Neural progenitor cell (in vitro differentiated cells): ENCODE measurements around the gene RPTOR. TPM values are rescaled to one million over a fixed set of nuclear protein-coding genes. Genes with fewer than 3 reads are reported as not detected.
"Not testable (repeated sequence)": the region's sequence is repeated elsewhere in the genome, so short reads cannot be mapped to it uniquely, and the experiment has no call there.

Source experiments
- DNase-seq: peaks from one replicate; pipeline ENCODE4 v3.0.0-alpha.2; 2016; ENCODE audit warnings: low spot score
- H2AFZ ChIP-seq: fragments of 200-600 bp; sonication (generic); replicated peaks from 2 replicates; pipeline ENCODE4 v1.6.1; 2016; ENCODE audit warnings: antibody characterized with exemption
- H3F3A ChIP-seq: fragments of 200-600 bp; sonication (generic); 2 replicates; pipeline ENCODE4 v1.6.1; 2016; ENCODE audit warnings: antibody characterized with exemption, low read depth
- H3K27ac ChIP-seq: fragments of 200-600 bp; sonication (generic); 2 replicates; pipeline ENCODE4 v1.5.1; 2016; ENCODE audit warnings: mild to moderate bottlenecking
- H3K27me3 ChIP-seq: fragments of 200-600 bp; sonication (generic); 2 replicates; pipeline ENCODE4 v1.6.1; 2016; ENCODE audit warnings: mild to moderate bottlenecking, moderate library complexity
- H3K36me3 ChIP-seq: fragments of 200-600 bp; sonication (generic); 2 replicates; pipeline ENCODE4 v1.5.1; 2016
- H3K4me1 ChIP-seq: fragments of 200-600 bp; sonication (generic); 2 replicates; pipeline ENCODE4 v1.6.1; 2016; ENCODE audit warnings: mixed run types
- H3K4me2 ChIP-seq: fragments of 200-600 bp; sonication (generic); 2 replicates; pipeline ENCODE4 v1.6.1; 2016
- H3K4me3 ChIP-seq: fragments of 200-600 bp; sonication (generic); 2 replicates; pipeline ENCODE4 v1.5.1; 2016
- H3K79me2 ChIP-seq: fragments of 200-600 bp; sonication (generic); 2 replicates; pipeline ENCODE4 v1.6.1; 2016; ENCODE audit warnings: low read depth
- H3K9ac ChIP-seq: fragments of 200-600 bp; sonication (generic); 2 replicates; pipeline ENCODE4 v1.6.1; 2016
- H3K9me3 ChIP-seq: fragments of 200-600 bp; sonication (generic); 2 replicates; pipeline ENCODE4 v1.5.1; 2016; ENCODE audit warnings: low read depth
- H4K20me1 ChIP-seq: fragments of 200-600 bp; sonication (generic); 2 replicates; pipeline ENCODE4 v1.6.1; 2016; ENCODE audit warnings: low read depth
- H3K27ac Mint-ChIP-seq: 3 replicates; pipeline ENCODE4 v1.8.0; 2021; ENCODE audit warnings: mixed read lengths
- H3K27me3 Mint-ChIP-seq: 2 replicates; pipeline ENCODE4 v1.8.0; 2022; ENCODE audit warnings: low read depth, mild to moderate bottlenecking, inconsistent platforms, moderate library complexity, mixed read lengths; ENCODE audit not compliant: insufficient read depth
- H3K36me3 Mint-ChIP-seq: 3 replicates; pipeline ENCODE4 v1.8.0; 2021; ENCODE audit warnings: mixed read lengths
- H3K4me1 Mint-ChIP-seq: 3 replicates; pipeline ENCODE4 v1.8.0; 2021; ENCODE audit warnings: mixed read lengths
- H3K4me3 Mint-ChIP-seq: 3 replicates; pipeline ENCODE4 v1.8.0; 2021; ENCODE audit warnings: mild to moderate bottlenecking, moderate library complexity, mixed read lengths
- H3K9me3 Mint-ChIP-seq: 3 replicates; pipeline ENCODE4 v1.8.0; 2020; ENCODE audit warnings: mixed read lengths
- CTCF ChIP-seq: fragments of 200-600 bp; sonication (generic); IDR thresholded peaks from 2 replicates; pipeline ENCODE4 v1.5.1; 2017; ENCODE audit warnings: antibody characterized with exemption, mild to moderate bottlenecking
- EZH2 ChIP-seq: fragments of 200-600 bp; sonication (generic); IDR thresholded peaks from 2 replicates; pipeline ENCODE4 v1.6.1; 2017; ENCODE audit warnings: antibody characterized with exemption, mild to moderate bottlenecking, moderate library complexity
- EZH2phosphoT487 ChIP-seq: fragments of 200-600 bp; sonication (generic); IDR thresholded peaks from 2 replicates; pipeline ENCODE4 v1.6.1; 2017; ENCODE audit warnings: antibody characterized with exemption
- total RNA-seq: library from RNA; depleted of rRNA; stranded (reverse); fragments of >200 nt; gene quantifications from 2 replicates; pipeline ENCODE4 v1.2.3, GENCODE V29; 2015; ENCODE audit warnings: low replicate concordance

Gene RPTOR
- total RNA-seq, 1 donor from 2014 or later: 7.4 TPM

- Histone ChIP-seq H3K27me3 (no peaks in the 10 kb centered on the region), H3K27ac (no peak overlapping the region), H3K9ac (no peak overlapping the region), H3K4me1 (peaks cover 22% of the 10 kb centered on the region), H3K4me2 (peak overlapping the region; percentile 74), H3K9me3 (no peaks in the 10 kb centered on the region), H3K4me3 (peak overlapping the region; percentile 17), H2AFZ (no peak overlapping the region), H4K20me1 (peaks cover 12% of the 10 kb centered on the region), H3F3A (peaks cover 13% of the 10 kb centered on the region), H3K79me2 (no peaks in the 10 kb centered on the region), H3K36me3 (no peaks in the 10 kb centered on the region)
- Mint-ChIP-seq H3K4me1 (peaks cover 46% of the 10 kb centered on the region), H3K27ac (peak overlapping the region; percentile 98), H3K9me3 (no peaks in the 10 kb centered on the region), H3K36me3 (peaks cover 10% of the 10 kb centered on the region), H3K27me3 (peaks cover 6% of the 10 kb centered on the region), H3K4me3 (no peak overlapping the region)
- TF ChIP-seq CTCF: no peak
- no peak for TF ChIP-seq EZH2
- no peak for TF ChIP-seq EZH2phosphoT487
- no peak for DNase-seq
These were observed 328.1 kb downstream of the RPTOR start for GRCh38 chr17:80872501-80873306.

GRCh38 chr17:80873307-80873951 is 328.8 kb downstream of the RPTOR start:
- no peak overlapping the region for H3K27ac ChIP-seq
- H4K20me1 ChIP-seq: peaks cover 12% of the 10 kb centered on the region
- Mint-ChIP-seq H3K36me3 (peaks cover 10% of the 10 kb centered on the region), H3K4me3 (peak overlapping the region; percentile 52), H3K27me3 (peaks cover 6% of the 10 kb centered on the region), H3K27ac (peak overlapping the region; percentile 98), H3K4me1 (peaks cover 49% of the 10 kb centered on the region), H3K9me3 (no peaks in the 10 kb centered on the region)
- H3K9ac ChIP-seq: no peak overlapping the region
- H3K4me2 ChIP-seq: peak overlapping the region; percentile 74
- H3K27me3 ChIP-seq: no peaks in the 10 kb centered on the region
- H3K4me3 ChIP-seq: peak overlapping the region; percentile 17
- H3K36me3 ChIP-seq: no peaks in the 10 kb centered on the region
- peaks cover 13% of the 10 kb centered on the region for H3F3A ChIP-seq
- no peaks in the 10 kb centered on the region for H3K9me3 ChIP-seq
- H3K79me2 ChIP-seq: no peaks in the 10 kb centered on the region
- no peak overlapping the region for H2AFZ ChIP-seq
- DNase-seq: peak; percentile 93
- H3K4me1 ChIP-seq: peaks cover 22% of the 10 kb centered on the region
- TF ChIP-seq EZH2phosphoT487 (peak; percentile 54), EZH2 (no peak)

- H3K27me3 ChIP-seq: no peaks in the 10 kb centered on the region
- DNase-seq: no peak
- no peaks in the 10 kb centered on the region for H3K79me2 ChIP-seq
- Mint-ChIP-seq H3K9me3 (no peaks in the 10 kb centered on the region), H3K36me3 (peaks cover 10% of the 10 kb centered on the region), H3K27me3 (peaks cover 6% of the 10 kb centered on the region), H3K4me1 (peaks cover 52% of the 10 kb centered on the region), H3K4me3 (no peak overlapping the region), H3K27ac (peak overlapping the region; percentile 98)
- peaks cover 13% of the 10 kb centered on the region for H3F3A ChIP-seq
- H3K27ac ChIP-seq: no peak overlapping the region
- no peak overlapping the region for H3K4me2 ChIP-seq
- H2AFZ ChIP-seq: no peak overlapping the region
- TF ChIP-seq CTCF (no peak), EZH2phosphoT487 (no peak), EZH2 (no peak)
- H3K4me1 ChIP-seq: peaks cover 29% of the 10 kb centered on the region
- no peak overlapping the region for H3K9ac ChIP-seq
- no peaks in the 10 kb centered on the region for H3K9me3 ChIP-seq
- no peaks in the 10 kb centered on the region for H3K36me3 ChIP-seq
- H3K4me3 ChIP-seq: no peak overlapping the region
- H4K20me1 ChIP-seq: peaks cover 12% of the 10 kb centered on the region
These were observed 330.3 kb downstream of the RPTOR start for GRCh38 chr17:80874866-80875445.

- H4K20me1 ChIP-seq: peaks cover 12% of the 10 kb centered on the region
- not testable (repeated sequence) for H2AFZ ChIP-seq, H3K27ac Mint-ChIP-seq, H3K27ac ChIP-seq, H3K27me3 Mint-ChIP-seq, H3K9me3 Mint-ChIP-seq, H3K27me3 ChIP-seq, DNase-seq, H3K9me3 ChIP-seq, H3K79me2 ChIP-seq, H3K4me2 ChIP-seq, H3K9ac ChIP-seq, H3K4me3 Mint-ChIP-seq, H3K4me3 ChIP-seq, H3K36me3 ChIP-seq
- H3K4me1 Mint-ChIP-seq: peaks cover 51% of the 10 kb centered on the region
- H3K4me1 ChIP-seq: peaks cover 30% of the 10 kb centered on the region
- H3K36me3 Mint-ChIP-seq: peaks cover 12% of the 10 kb centered on the region
- peaks cover 13% of the 10 kb centered on the region for H3F3A ChIP-seq
These were observed 330.9 kb downstream of the RPTOR start for GRCh38 chr17:80875480-80875995.

GRCh38 chr17:80876456-80876949 is 331.9 kb downstream of the RPTOR start:
- not testable (repeated sequence) for H3K27ac Mint-ChIP-seq, H3K4me3 ChIP-seq, H3K4me3 Mint-ChIP-seq, H3K4me2 ChIP-seq, H3K27me3 ChIP-seq, H3K27ac ChIP-seq, H3K36me3 ChIP-seq, H3K9ac ChIP-seq, H2AFZ ChIP-seq, H3K79me2 ChIP-seq, H3K27me3 Mint-ChIP-seq, H3K9me3 Mint-ChIP-seq, H3K9me3 ChIP-seq, DNase-seq
- Histone ChIP-seq H4K20me1 (peaks cover 12% of the 10 kb centered on the region), H3F3A (peaks cover 13% of the 10 kb centered on the region), H3K4me1 (peaks cover 30% of the 10 kb centered on the region)
- peaks cover 55% of the 10 kb centered on the region for H3K4me1 Mint-ChIP-seq
- peaks cover 13% of the 10 kb centered on the region for H3K36me3 Mint-ChIP-seq
